Tibial nerve (tissue), 4 donors: ENCODE results near the gene PGAM2. TPM values are rescaled to one million over a fixed set of nuclear protein-coding genes. Genes with fewer than 3 reads are reported as not detected.

Source experiments
- DNase-seq, 2 donors: peaks; one replicate each; pipeline ENCODE4 v3.0.0-alpha.2; 2019; ENCODE audit warnings: low spot score in 2 of 2
- H3K27ac ChIP-seq, 4 donors: fragments of 200-600 bp; sonication (generic) in 3 of 4; one replicate each; pipeline ENCODE4 v1.5.1; 2017 to 2019; ENCODE audit warnings: mild to moderate bottlenecking in 1 of 4
- H3K27me3 ChIP-seq, 2 donors: fragments of 200-600 bp; sonication (generic) in 1 of 2; one replicate each; pipeline versions ENCODE4 v1.5.1 to v1.6.0; 2017 to 2019
- H3K36me3 ChIP-seq, 3 donors: fragments of 200-600 bp; sonication (generic); one replicate each; pipeline ENCODE4 v1.5.1; 2018 to 2019
- H3K4me1 ChIP-seq, 4 donors: fragments of 200-600 bp; sonication (generic) in 3 of 4; one replicate each; pipeline ENCODE4 v1.5.1; 2017 to 2019
- H3K4me3 ChIP-seq, 4 donors: fragments of 200-600 bp; sonication (generic) in 3 of 4; one replicate each; pipeline ENCODE4 v1.5.1; 2017 to 2019; ENCODE audit warnings: mild to moderate bottlenecking in 1 of 4, moderate library complexity in 1 of 4
- H3K9me3 ChIP-seq, 4 donors: fragments of 200-600 bp; sonication (generic) in 3 of 4; one replicate each; pipeline ENCODE4 v1.5.1; 2017 to 2019
- CTCF ChIP-seq, 5 experiments: fragments of 200-600 bp in 3 of 5; fragments of 450-650 bp in 2 of 5; sonication (generic) in 3 of 5; IDR thresholded peaks; one replicate each; pipeline ENCODE4 v1.5.1; 2016 to 2019; ENCODE audit warnings: antibody characterized with exemption in 5 of 5, mild to moderate bottlenecking in 3 of 5, moderate library complexity in 2 of 5
- EP300 ChIP-seq, 2 donors: sonication (generic); formaldehyde crosslinking; IDR thresholded peaks; one replicate each; pipeline ENCODE4 v1.6.1; 2017; ENCODE audit warnings: antibody characterized with exemption in 2 of 2, mild to moderate bottlenecking in 1 of 2
- POLR2A ChIP-seq, 2 donors: fragments of 450-650 bp; IDR thresholded peaks; one replicate each; pipeline ENCODE4 v1.6.1; 2017; ENCODE audit warnings: antibody characterized with exemption in 2 of 2, mild to moderate bottlenecking in 2 of 2, moderate library complexity in 2 of 2
- WGBS, 2 donors: methylation state at CpG; one replicate each; pipeline ENCODE4 v1.1.5; 2018; 5-methylcytosine and 5-hydroxymethylcytosine counted together
- total RNA-seq, 4 donors: library from RNA; depleted of rRNA; stranded (reverse); fragments of >200 nt; gene quantifications; one replicate each; pipeline ENCODE4 v1.1.0, GENCODE V29; 2016

Gene PGAM2
- total RNA-seq, 4 donors from 2014 or later = 0.98 TPM; not detected in 3

DNA sequence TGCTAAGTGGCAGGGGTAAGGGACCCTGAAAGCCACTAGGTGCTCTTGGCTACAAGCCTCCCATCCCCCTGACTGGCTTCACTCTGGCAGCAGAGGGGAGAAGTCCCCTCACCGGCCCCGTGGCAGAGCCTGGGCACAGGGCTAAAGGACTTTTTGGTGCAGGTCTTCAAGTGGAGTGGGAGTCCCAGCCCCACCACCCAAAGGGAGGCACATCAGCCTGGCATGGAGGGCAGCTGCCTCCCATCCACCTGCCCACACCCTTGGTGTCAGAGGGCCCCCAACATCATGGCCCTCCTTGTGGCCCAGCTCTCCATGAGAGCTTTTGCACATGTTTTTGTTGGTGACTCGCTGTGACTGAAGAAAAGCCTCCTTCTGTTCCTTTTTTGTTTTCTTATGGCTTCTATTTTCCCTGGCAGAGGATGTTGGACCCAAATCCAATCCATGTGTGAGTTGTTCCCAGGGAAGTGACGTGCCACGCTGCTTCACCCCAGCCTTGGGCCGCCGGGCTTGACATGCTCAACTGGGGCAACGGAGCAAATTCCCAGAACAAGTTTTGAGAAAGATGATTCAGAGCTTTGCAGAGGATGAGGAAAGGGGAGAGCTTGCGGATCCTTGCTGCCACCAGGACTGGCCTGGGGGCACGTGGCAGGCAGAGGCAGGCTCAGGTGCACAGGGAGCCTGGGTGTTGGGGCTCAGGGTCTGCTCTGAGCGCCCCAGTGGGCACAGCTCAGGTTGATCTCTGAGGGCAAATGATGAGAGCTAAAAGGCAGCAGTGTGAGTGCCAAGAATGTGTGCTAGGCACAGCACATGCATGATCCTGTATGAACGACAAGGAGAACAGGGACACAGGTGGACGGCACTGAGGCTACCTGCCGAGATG is 36.8 kb upstream of the PGAM2 start:
- Histone ChIP-seq H3K4me1 (peaks cover 0 to 72% (median 23%) of the 10 kb centered on the region in 4 donors), H3K9me3 (no peaks in the 10 kb centered on the region), H3K27ac (peak overlapping the region; percentile 34 to 97 (median 82)), H3K27me3 (no peaks in the 10 kb centered on the region), H3K4me3 (no peak overlapping the region), H3K36me3 (peaks cover 0 to 8% (median 0%) of the 10 kb centered on the region in 3 donors)
- peak; percentile 59 to 60 for DNase-seq
- no peak for TF ChIP-seq POLR2A (IDR thresholded peaks at IDR 0.05)
- peak in 1 of 2 donors; percentile 50 for TF ChIP-seq EP300 (IDR thresholded peaks at IDR 0.05)
- WGBS, 2 donors = 72 to 73% methylated on average over 13 to 14 of the region's 14 CpGs

DNA sequence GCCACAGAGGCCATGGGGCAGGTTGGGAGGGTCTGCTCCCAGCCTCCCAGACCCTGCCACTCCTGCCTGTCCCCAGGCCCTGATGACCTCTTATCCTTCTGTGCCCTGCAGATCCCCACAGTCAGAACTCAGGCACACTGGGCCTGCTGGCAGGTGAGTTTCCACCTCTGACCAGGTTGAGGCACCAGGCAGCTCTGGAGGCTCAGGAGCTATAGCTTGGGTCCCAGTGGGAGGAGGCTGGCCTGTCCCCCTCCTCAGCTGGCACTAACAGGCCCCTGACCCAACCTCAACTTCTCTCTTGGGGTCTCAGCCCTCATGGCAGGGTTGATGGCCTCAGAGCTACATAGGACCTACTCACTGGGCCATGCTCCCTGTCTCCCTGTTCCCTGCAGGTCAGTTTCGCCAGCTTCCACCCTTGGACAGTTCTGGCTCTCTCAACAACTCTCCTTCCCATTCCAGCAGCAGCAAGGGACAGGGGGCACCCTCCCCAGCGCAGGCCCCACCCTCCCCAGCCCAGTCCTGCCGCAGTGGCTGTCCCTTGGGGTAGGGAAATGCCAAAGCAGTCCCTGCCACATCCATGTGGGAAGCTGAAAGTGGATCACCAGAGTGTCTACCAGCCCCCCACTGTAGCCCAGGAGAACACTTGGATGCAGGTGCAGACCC is 36.1 kb upstream of the PGAM2 start:
- Histone ChIP-seq H3K4me3 (no peak overlapping the region), H3K4me1 (peaks cover 0 to 64% (median 21%) of the 10 kb centered on the region in 4 donors), H3K27ac (peak overlapping the region; percentile 40 to 97 (median 82)), H3K9me3 (no peaks in the 10 kb centered on the region), H3K36me3 (peaks cover 0 to under 1% (median 0%) of the 10 kb centered on the region in 3 donors), H3K27me3 (no peaks in the 10 kb centered on the region)
- DNase-seq = no peak
- no peak for TF ChIP-seq EP300 (IDR thresholded peaks at IDR 0.05)
- no peak for TF ChIP-seq CTCF (IDR thresholded peaks at IDR 0.05)
- TF ChIP-seq POLR2A (IDR thresholded peaks at IDR 0.05) = no peak
- WGBS, 2 donors = 73 to 92% methylated on average over 3 of the region's 3 CpGs

- H3K4me1 ChIP-seq = peaks cover 0 to 57% (median 16%) of the 10 kb centered on the region in 4 donors
- H3K4me3 ChIP-seq = no peak overlapping the region
- no peaks in the 10 kb centered on the region for H3K36me3 ChIP-seq
- no peaks in the 10 kb centered on the region for H3K27me3 ChIP-seq
- DNase-seq = no peak
- 27 to 43% methylated on average over 10 of the region's 10 CpGs for WGBS, 2 donors
- H3K27ac ChIP-seq = peak overlapping the region; percentile 40 to 97 (median 82)
- no peak for TF ChIP-seq EP300 (IDR thresholded peaks at IDR 0.05)
- H3K9me3 ChIP-seq = no peaks in the 10 kb centered on the region
Measured at GRCh38 chr7:44100458-44101302, 35.3 kb upstream of the PGAM2 start.

DNA sequence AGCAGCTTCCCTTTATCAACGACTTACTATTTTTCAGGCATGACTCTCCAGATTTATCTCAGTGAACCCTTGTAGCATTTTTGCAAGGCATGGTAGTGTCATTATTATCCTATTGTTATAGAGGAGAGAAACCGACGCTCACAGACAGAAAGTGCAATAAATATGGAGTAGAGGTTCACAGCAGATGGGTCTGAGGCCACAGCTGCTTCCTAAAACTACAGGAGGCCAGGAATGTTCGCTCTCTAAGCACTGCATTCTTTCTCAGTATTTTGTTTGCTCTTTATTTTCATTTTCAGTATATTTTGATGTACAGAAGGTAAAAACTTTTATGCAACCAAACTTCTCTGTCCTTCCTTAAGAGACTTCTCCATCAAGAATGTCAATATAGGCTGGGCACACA is 34.3 kb upstream of the PGAM2 start:
- no peak for TF ChIP-seq POLR2A (IDR thresholded peaks at IDR 0.05)
- TF ChIP-seq EP300 (IDR thresholded peaks at IDR 0.05) = no peak
- no peak for TF ChIP-seq CTCF (IDR thresholded peaks at IDR 0.05)
- peak overlapping the region in 2 of 4 donors; percentile 91 to 97 for H3K27ac ChIP-seq
- H3K9me3 ChIP-seq = no peaks in the 10 kb centered on the region
- H3K27me3 ChIP-seq = no peaks in the 10 kb centered on the region
- H3K36me3 ChIP-seq = no peaks in the 10 kb centered on the region
- no peak for DNase-seq
- H3K4me3 ChIP-seq = no peak overlapping the region
- 56 to 62% methylated on average over 4 of the region's 4 CpGs for WGBS, 2 donors
- peaks cover 0 to 57% (median 15%) of the 10 kb centered on the region in 4 donors for H3K4me1 ChIP-seq

DNA sequence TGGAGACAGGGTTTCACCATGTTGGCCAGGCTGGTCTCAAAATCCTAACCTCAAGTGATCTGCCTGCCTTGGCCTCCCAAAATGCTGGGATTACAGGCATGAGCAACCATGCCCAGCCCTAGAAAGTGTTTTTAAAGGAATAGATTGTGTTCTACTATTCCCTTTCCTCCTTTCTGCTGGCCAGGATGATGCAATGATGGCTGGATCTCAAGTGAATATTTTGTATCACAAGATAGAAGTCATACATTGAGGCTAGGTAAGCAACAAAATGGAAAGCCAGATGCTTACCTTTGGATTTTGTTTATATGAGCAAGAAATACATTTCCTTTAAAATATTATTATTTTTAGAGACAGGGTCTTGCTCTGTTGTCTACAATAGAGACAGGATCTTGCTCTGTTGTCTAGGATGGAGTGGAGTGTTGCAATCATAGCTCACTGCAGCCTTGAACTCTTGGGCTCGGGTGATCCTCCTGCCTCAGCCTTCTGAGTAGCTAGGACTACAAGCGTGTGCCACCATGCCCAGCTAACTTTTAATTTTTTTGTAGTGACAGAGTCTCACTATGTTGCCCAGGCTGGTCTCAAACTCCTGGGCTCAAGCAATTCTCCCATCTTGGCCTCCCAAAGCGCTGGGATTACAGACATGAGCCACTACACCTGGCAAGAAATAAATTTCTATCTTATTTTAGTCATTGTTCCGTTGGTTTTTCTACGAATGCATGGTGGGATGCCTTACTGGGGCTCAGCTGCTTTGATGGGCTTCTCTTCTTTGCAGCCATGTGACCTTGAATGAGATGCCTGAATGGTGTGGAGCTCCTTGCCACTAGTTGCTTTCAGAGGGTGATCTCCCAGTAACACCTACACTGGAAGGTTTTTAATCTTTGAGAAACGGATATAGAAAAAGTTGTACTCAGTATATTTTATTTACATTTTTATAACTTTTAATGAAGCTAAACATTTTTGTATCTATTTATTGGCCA is 33.0 kb upstream of the PGAM2 start:
- peaks cover 0 to 51% (median 11%) of the 10 kb centered on the region in 4 donors for H3K4me1 ChIP-seq
- no peak for DNase-seq
- no peaks in the 10 kb centered on the region for H3K9me3 ChIP-seq
- no peaks in the 10 kb centered on the region for H3K27me3 ChIP-seq
- TF ChIP-seq CTCF (IDR thresholded peaks at IDR 0.05) = no peak
- no peak for TF ChIP-seq EP300 (IDR thresholded peaks at IDR 0.05)
- no peak for TF ChIP-seq POLR2A (IDR thresholded peaks at IDR 0.05)
- WGBS, 2 donors = 89 to 93% methylated on average over 6 of the region's 6 CpGs
- no peaks in the 10 kb centered on the region for H3K36me3 ChIP-seq
- no peak overlapping the region for H3K4me3 ChIP-seq
- H3K27ac ChIP-seq = no peak overlapping the region
